GM19438 (cell line): ENCODE results near the gene SEMA4F.

ENCODE experiments used
- ATAC-seq: cut with Tn5 transposase; IDR thresholded peaks from one replicate; pipeline ENCODE4 v1.9.1; 2021; ENCODE audit warnings: low read depth; ENCODE audit not compliant: unreplicated experiment

The SEMA4F gene

GRCh38 chr2:74658516-74658915, 4.5 kb downstream of the SEMA4F start:
- ATAC-seq, result no peak

- no peak for ATAC-seq
Observed at GRCh38 chr2:74659462-74659861, 5.4 kb downstream of the SEMA4F start.

GRCh38 chr2:74668087-74668486, 14.0 kb downstream of the SEMA4F start:
- no peak for ATAC-seq

GRCh38 chr2:74670263-74670662, 16.2 kb downstream of the SEMA4F start:
- no peak for ATAC-seq

- ATAC-seq, result no peak
Observed at GRCh38 chr2:74671479-74671878, 17.4 kb downstream of the SEMA4F start.

- no peak for ATAC-seq
Observed at GRCh38 chr2:74673826-74674528, 19.9 kb downstream of the SEMA4F start.

- no peak for ATAC-seq
Observed at GRCh38 chr2:74675090-74675489, 21.0 kb downstream of the SEMA4F start.

- ATAC-seq, result no peak
Observed at GRCh38 chr2:74676331-74676730, 22.3 kb downstream of the SEMA4F start.

- no peak for ATAC-seq
Observed at GRCh38 chr2:74679615-74680014, 25.6 kb downstream of the SEMA4F start.

GRCh38 chr2:74682501-74682900, 28.5 kb downstream of the SEMA4F start:
- no peak for ATAC-seq

- ATAC-seq, result no peak
Observed at GRCh38 chr2:74685408-74685807, 31.4 kb downstream of the SEMA4F start.

- no peak for ATAC-seq
Observed at GRCh38 chr2:74688881-74689280, 34.8 kb downstream of the SEMA4F start.

GRCh38 chr2:74689671-74690070, 35.6 kb downstream of the SEMA4F start:
- ATAC-seq, result no peak

GRCh38 chr2:74690571-74690970, 36.5 kb downstream of the SEMA4F start:
- peak; percentile 87 for ATAC-seq

GRCh38 chr2:74691929-74692328, 37.9 kb downstream of the SEMA4F start:
- no peak for ATAC-seq

GRCh38 chr2:74693213-74693612, 39.2 kb downstream of the SEMA4F start:
- ATAC-seq, result no peak

GRCh38 chr2:74693668-74694067, 39.6 kb downstream of the SEMA4F start:
- no peak for ATAC-seq

GRCh38 chr2:74694281-74694680, 40.2 kb downstream of the SEMA4F start:
- ATAC-seq, result no peak

GRCh38 chr2:74695663-74696062, 41.6 kb downstream of the SEMA4F start:
- ATAC-seq, result no peak

GRCh38 chr2:74696829-74697228, 42.8 kb downstream of the SEMA4F start:
- ATAC-seq, result no peak

- no peak for ATAC-seq
Observed at GRCh38 chr2:74700643-74701372, 46.8 kb downstream of the SEMA4F start.
